Measurements from ENCODE around the gene ARHGDIB. TPM values are rescaled to one million over a fixed set of nuclear protein-coding genes. Genes with fewer than 3 reads are reported as not detected.

Gene ARHGDIB
- total and polyA plus RNA-seq, 2 of the 13 experiments (the other 11 are each of a cell fraction or from before 2014, with no cell fraction given) = 0.11 to 0.87 TPM

DNA sequence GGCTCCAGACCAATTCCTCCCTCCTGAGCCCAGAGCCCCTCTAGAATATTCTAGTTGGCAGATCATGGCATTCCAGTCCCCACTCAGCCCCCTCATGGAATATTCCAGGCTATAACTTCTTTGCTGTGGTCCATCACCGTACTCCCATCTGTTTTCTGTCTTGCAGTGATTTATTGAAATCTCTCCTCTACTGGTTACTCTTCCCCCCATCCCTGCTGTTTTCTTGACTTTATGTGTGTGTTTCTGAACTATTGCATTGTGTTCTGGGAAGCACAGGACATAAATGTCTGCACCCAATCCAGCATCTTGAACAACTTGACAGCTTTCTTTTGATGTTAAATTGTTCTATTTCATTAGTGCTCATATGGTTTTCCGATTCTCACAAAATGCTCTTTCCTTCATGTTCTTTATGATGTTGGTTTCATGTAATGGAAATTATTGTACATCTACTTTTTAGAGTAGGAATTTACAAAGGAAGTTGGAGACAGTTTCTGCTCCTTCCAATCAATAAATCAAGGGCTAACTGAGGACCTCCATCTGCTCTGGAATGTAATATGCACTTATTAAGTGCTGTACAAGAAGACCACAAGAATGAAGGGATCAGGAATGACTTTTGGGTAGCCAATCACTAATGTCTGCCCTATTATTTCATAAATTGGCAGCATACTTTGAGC, 37.8 kb upstream of the ARHGDIB start:
- no peak overlapping the region for H2AFZ ChIP-seq (ENCODE audit: low read length)
- no peaks in the 10 kb centered on the region for H3K9me3 ChIP-seq (ENCODE audit: low read length)
- no peaks in the 10 kb centered on the region for H3K4me1 ChIP-seq (ENCODE audit: insufficient read depth, low read length)
- ChIA-PET POLR2A (no interaction called here), CTCF (ENCODE audit: low intra/inter-chr PET ratio, low total read pairs) (no interaction called here)
- intact Hi-C loops (cut with micrococcal nuclease; ENCODE audit: unreplicated experiment) = loop anchor here (10.0 kb wide), 1 partner anchor 364 kb away; no protein-coding TSS in a partner anchor
- no TSS peak for BruUV-seq (replicated peaks)
- H3K36me3 ChIP-seq (replicated peaks in 1 of 2; ENCODE audit: control insufficient read depth in 1 of 2, insufficient read depth in 2 of 2, low read length in 2 of 2) = no peaks in the 10 kb centered on the region
- H4K20me1 ChIP-seq (ENCODE audit: insufficient read depth, low read length) = no peaks in the 10 kb centered on the region
- H3K4me3 ChIP-seq (replicated peaks in 1 of 3; ENCODE audit: insufficient read depth in 1 of 3, low read depth in 2 of 3, low read length in 3 of 3) = no peak overlapping the region
- H3K79me2 ChIP-seq (ENCODE audit: insufficient read depth, low read length) = no peaks in the 10 kb centered on the region
- peaks cover 2 to 4% of the 10 kb centered on the region in 2 experiments; a peak in 2 of 5 replicates for H3K27me3 ChIP-seq (ENCODE audit: control insufficient read depth in 1 of 2, insufficient read depth in 2 of 2, low read length in 2 of 2)
- WGBS (ENCODE audit: low lambda C conversion rate) = 0% methylated on average over 2 of the region's 2 CpGs
- FAIRE-seq (no peak), ATAC-seq (no peak), DNase-seq (ENCODE audit: low spot score) (no peak)
- in situ Hi-C loops (cut with HindIII; ENCODE audit: extremely low pct_ligation_motif_present, low pct_unique_long_range_greater_than_20kb) = loop anchor here (5.0 kb wide), 3 partner anchors 157 to 277 kb away; partner anchors contain the start of genes ART4 and SMCO3
- TF ChIP-seq TARDBP (CRISPR knock-in tag; IDR thresholded peaks at IDR 0.05) (no peak), HNRNPLL (IDR thresholded peaks at IDR 0.05; ENCODE audit: low read depth, low read length, poor library complexity, severe bottlenecking) (no peak), ZNF776 (CRISPR knock-in tag; IDR thresholded peaks at IDR 0.05) (no peak), YY1 (IDR thresholded peaks at IDR 0.05; ENCODE audit: insufficient read depth, insufficient replicate concordance, low read depth, low read length) (no peak), HMG20A (CRISPR knock-in tag; IDR thresholded peaks at IDR 0.05; ENCODE audit: borderline replicate concordance) (no peak), RFX5 (IDR thresholded peaks at IDR 0.05; ENCODE audit: low read depth, low read length) (no peak), FOSL1 (CRISPR knock-in tag; IDR thresholded peaks at IDR 0.05; ENCODE audit: borderline replicate concordance) (no peak), ZNF891 (CRISPR knock-in tag; IDR thresholded peaks at IDR 0.05) (no peak), RNF2 (conservative IDR thresholded peaks at IDR 0.05; ENCODE audit: low read depth) (no peak), ZNF136 (CRISPR knock-in tag; IDR thresholded peaks at IDR 0.05; ENCODE audit: low read depth) (no peak)
- TF ChIP-seq, protein P1, sequence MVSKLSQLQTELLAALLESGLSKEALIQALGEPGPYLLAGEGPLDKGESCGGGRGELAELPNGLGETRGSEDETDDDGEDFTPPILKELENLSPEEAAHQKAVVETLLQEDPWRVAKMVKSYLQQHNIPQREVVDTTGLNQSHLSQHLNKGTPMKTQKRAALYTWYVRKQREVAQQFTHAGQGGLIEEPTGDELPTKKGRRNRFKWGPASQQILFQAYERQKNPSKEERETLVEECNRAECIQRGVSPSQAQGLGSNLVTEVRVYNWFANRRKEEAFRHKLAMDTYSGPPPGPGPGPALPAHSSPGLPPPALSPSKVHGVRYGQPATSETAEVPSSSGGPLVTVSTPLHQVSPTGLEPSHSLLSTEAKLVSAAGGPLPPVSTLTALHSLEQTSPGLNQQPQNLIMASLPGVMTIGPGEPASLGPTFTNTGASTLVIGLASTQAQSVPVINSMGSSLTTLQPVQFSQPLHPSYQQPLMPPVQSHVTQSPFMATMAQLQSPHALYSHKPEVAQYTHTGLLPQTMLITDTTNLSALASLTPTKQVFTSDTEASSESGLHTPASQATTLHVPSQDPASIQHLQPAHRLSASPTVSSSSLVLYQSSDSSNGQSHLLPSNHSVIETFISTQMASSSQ (IDR thresholded peaks at IDR 0.05; ENCODE audit: low read depth) = no peak
- TF ChIP-seq, protein P1 (CRISPR knock-in tag; IDR thresholded peaks at IDR 0.05; ENCODE audit: borderline replicate concordance) = no peak
- no peak overlapping the region for H3K27ac ChIP-seq (ENCODE audit: extremely low read length, insufficient read depth, low read length)
- no peak overlapping the region for H3K9ac ChIP-seq (ENCODE audit: insufficient read depth, low read depth, low read length)
- no peak overlapping the region for H3K4me2 ChIP-seq (ENCODE audit: low read depth, low read length)

All from HepG2 (cell line).